NCI-H146 treated with DMSO at 0.1 percent for 48 hours (cell line): ENCODE measurements around the gene FANCE.
"Not testable (repeated sequence)": the region's sequence is repeated elsewhere in the genome, so short reads cannot be mapped to it uniquely, and the experiment has no call there.

Experiments
- DNase-seq: peaks from one replicate; lab custom pipeline; 2025; ENCODE audit not compliant: unreplicated experiment; lab: John Stamatoyannopoulos, UW

The FANCE gene

DNA sequence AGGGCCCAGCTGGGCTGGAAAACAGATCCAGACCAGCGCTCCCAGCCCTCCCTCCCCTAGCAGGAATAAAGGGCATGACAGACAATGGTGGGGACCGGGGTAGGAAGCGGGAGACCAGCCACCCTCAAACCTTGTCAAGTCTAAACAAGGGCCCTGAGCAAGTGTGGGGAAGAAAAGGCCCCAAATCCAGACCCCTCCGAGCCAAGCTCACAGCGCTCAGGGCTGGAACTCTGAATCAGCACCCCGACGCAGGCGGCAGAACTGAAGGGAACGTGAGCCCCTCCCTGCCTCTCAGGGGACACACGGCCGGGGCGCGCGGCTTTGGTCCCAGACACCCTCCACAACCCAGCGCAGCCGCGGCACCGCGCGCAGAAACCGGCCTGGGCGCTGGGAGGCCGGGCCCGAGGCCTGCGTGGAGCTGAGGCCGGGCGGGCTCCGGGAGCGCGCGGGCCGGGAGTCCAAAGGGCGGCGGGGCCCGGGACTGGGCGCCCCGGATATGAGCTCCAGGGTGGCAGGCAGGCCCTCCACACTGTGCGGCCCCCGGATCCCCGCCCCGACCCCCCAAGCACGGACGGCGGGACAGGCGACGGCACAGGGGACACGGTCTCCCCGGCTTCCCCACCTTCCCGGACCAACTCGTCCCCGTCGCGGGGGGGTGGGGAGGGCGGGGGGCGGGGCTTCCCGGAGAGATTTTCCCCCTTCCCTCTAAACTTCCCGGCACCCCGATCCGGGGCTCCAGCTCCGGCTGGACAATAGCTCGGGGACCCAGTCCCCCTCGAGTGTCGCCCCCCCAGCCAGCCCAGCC, 44.1 kb downstream of the FANCE start:
- DNase-seq = no peak

DNA sequence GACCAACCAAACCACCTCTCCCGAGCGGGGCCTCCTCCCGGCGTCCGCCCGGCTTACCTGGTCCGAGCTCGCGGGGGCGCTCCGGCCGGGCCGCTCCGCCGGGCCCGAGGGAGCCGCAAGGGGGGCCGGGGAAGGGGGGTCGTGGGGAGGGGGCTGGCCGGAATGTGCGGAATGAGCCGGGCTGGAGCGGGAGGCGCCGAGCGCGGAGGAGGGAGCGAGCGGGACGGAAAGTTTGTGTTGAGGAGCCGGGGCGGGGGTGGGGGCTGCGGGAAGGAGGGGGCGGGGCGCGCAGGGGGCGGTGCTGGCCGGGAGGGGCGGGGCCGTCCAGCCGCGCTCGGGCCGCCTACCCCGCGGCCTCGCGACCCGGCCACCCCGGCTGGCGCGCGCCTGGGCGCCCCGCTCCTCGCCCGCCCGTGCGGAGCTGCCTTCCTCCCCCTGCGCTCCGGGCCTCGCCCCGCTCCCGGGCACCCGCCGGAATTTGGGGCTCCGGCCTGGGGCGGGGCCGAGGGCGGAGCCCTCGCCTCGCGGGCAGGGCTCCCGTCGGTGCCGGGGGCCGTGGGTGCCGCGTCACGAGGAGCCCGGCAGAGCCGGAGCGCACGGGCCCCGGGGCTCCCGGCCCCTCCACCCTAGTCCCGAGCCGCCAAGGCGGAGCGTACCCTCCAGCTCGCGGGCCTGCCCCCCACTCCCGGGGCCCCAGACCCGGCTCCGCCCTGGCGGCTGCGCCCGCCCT, 44.9 kb downstream of the FANCE start, which contains the start of gene TEAD3:
TSS of gene TEAD3 (minus strand) at position 239 of the 730 bp plus-strand sequence.
- DNase-seq = no peak

GRCh38 chr6:35497571-35498421, 45.7 kb downstream of the FANCE start:
- no peak for DNase-seq

GRCh38 chr6:35498422-35499067, 46.4 kb downstream of the FANCE start:
- DNase-seq = no peak

DNA sequence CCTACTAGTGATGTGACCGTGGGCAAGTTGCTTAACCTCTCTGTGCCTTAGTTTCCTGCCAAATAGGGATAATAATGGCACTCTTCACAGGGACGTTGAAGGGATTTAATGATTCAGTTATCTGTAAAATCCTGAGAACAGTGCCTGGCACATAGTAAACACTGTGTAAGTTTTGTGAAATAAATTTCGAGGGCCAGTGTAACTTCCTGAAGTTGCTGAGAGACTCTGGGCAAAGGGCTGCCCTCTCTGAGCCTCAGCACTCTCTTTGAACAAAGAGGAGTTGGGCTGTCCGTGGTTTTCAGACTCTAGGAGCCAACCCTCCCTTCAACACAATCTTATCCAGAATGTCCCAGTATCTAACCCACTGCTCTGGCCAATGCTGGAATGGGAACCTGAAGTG, 47.2 kb downstream of the FANCE start:
- DNase-seq = no peak

GRCh38 chr6:35500782-35501181, 48.6 kb downstream of the FANCE start:
- DNase-seq = peak; percentile 27

DNA sequence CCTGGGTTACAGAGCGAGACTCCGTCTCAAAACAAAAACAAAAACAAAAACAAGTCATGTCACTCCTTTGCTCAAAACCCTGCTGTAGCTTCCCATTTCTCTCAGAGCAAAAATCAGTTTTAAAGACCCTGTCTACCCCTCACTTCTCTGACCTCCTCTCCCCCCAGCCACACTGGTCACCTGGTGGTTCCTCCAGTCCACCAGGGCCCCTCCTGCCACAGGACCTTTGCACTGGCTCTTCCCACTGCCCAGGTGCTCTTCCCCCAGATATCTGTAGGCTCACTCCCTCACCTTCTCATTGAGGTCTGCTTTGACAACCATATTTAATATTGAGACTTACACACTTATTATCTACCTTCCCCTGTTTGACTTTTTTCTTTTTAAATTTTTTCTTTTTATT, 49.6 kb downstream of the FANCE start:
- no peak for DNase-seq

GRCh38 chr6:35503534-35503933, 51.4 kb downstream of the FANCE start:
- DNase-seq = no peak

DNA sequence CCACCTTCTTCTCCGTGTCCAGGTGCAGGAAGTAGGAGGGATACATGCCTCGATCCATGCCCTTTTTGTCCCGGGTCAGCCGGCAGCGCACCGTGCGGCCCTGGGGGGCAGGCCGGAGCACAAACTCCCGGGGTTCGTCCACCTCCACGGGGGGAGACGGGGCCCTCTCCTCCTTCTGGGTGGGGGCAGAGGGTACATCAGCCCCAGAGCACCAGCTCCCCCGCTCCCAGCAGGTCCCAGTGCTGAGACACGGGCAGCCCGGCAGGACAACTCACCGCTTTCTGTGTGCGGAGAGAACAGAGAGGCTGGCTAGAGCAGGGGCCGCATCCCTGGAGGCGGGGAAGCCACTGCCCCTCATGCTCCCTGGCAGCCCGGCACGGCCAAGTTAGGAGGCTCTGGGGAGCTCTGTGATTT, 53.9 kb downstream of the FANCE start:
- no peak for DNase-seq

GRCh38 chr6:35506536-35506935, 54.4 kb downstream of the FANCE start:
- DNase-seq = no peak

- DNase-seq = no peak
These were observed 55.1 kb downstream of the FANCE start for GRCh38 chr6:35507221-35507620.

DNA sequence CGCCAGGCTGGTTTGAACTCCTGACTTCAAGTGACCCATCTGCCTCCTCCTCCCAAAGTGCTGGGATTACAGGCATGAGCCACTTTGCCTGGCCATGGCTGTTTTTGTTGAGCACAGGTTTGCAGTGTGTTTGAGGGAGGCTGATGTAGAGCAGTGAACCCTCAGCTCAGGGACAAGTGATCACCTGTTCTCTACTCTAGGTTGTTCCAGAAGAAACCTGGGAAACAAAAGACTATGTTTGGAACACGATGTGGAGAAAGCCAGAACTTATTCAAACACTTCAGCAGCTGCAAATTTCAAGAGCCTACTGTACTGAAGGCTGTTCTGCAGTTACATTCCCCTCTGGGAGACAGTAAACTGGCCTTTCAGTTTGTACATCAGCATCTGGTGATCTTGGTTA, 55.9 kb downstream of the FANCE start:
- DNase-seq = no peak

DNA sequence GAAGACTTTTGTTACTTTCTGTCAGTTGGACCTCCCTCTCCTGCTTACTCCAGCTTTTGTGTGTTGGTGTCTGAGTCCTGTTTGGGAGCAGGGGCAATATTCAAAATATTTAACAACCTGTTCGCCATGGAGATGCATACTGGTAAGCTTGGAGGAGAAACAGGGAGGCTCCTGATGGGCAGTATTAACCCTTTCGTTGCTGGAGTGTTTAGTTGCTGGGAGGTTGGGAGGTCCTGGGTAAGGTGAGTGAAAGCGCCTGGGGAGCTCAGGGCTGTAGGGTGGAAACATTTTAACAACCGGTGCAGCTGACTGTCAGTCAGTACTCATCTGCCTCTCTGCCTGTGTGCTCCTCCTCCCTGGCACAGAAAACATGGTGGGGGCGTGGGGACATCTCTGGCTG, 56.4 kb downstream of the FANCE start:
- no peak for DNase-seq

GRCh38 chr6:35510916-35511561, 58.9 kb downstream of the FANCE start:
- DNase-seq = no peak

DNA sequence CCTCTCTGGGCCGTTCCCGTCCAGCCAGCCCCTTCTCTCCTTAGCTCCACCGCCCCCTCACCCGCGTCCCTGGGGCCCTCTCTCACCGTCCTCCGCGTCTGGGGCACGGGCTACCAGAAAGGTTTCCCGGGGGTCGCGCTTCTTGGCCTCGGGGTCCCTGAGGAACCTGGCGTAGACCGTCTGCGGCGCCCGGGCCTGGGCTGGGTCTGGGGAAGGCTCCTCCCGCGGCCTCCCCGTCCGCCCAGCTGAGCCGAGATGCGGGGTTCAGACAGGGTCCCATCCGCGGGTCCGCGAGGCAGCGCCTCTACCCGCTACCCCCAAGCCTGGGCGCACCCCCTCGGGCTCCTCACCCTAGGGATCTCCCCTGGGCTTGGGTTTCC, 59.4 kb downstream of the FANCE start:
- DNase-seq = no peak

- no peak for DNase-seq
These were observed 59.9 kb downstream of the FANCE start for GRCh38 chr6:35512006-35512405.

DNA sequence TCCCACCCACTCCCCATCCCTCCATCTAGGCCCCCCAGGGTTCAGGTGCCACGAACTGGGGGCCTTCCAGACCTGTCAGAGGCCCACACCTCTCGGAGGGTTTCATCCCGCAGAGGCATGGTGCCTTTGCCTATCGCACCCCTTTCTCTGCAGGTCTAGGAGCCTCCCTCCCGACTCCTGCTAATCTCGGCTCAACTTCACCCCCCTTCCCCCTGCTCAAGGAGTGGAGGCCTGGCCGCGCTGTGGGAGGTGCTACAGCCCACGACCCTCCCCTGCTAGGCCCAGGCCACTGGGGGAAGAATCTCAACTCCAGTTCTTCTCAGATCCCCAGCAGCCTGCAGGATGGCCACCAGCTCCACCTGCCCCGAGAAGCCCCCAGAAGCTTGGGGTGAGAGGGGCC, 60.6 kb downstream of the FANCE start, which contains the start of gene TULP1:
TSS of gene TULP1 (minus strand) at position 157 of the 400 bp plus-strand sequence. CDS start at position 119, 38 bp downstream.
- DNase-seq = no peak

- no peak for DNase-seq
These were observed 62.4 kb downstream of the FANCE start for GRCh38 chr6:35514587-35514986.

DNA sequence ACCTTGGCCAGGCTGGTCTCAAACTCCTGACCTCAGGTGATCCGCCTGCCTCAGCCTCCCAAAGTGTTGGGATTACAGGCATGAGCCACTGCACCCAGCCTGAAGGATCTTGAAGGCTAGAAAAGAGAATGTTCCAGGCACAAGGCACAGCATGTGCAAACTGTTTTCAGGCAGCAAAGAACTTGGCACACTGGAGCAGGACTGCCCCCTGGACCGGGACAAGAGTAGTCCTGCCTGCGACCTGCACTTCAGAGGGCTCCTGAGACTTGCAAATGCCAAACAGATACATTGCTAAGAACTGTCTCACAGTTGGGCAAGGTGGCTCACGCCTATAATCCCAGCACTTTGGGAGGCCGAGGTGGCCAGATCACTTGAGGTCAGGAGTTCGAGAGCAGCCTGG, 63.8 kb downstream of the FANCE start:
- not testable (repeated sequence) for DNase-seq
